GM12878 (cell line): Measurements from ENCODE around the gene SPRING1.

ENCODE experiments used
- BMI1 ChIP-seq: fragments of 450-650 bp; IDR thresholded peaks from 2 replicates; pipeline ENCODE4 v1.6.1; 2016; ENCODE audit warnings: mild to moderate bottlenecking, moderate library complexity, borderline replicate concordance
- CHD2 ChIP-seq: IDR thresholded peaks from 2 replicates; pipeline ENCODE4 v1.6.1; 2011; ENCODE audit warnings: low read depth, low read length, improper control_type of control experiment, borderline replicate concordance
- CREM ChIP-seq: IDR thresholded peaks from 2 replicates; pipeline ENCODE4 v1.6.1; 2014; ENCODE audit warnings: antibody characterized with exemption, low read depth
- CTCF ChIP-seq, 3 experiments: IDR thresholded peaks in 2 of 3; conservative IDR thresholded peaks in 1 of 3; 2 replicates each; pipeline ENCODE4 v1.5.1; 2011; ENCODE audit warnings: low read depth in 3 of 3, low read length in 3 of 3, mild to moderate bottlenecking in 3 of 3, control low read depth in 2 of 3, moderate library complexity in 2 of 3, inconsistent platforms in 1 of 3, mixed read lengths in 1 of 3; ENCODE audit not compliant: control insufficient read depth in 2 of 3, insufficient read depth in 1 of 3; ENCODE audit errors: extremely low read depth in 1 of 3
- ELK1 ChIP-seq: IDR thresholded peaks from 2 replicates; pipeline ENCODE4 v1.6.1; 2012; ENCODE audit warnings: low read depth, low read length, improper control_type of control experiment
- ESRRA ChIP-seq: IDR thresholded peaks from 2 replicates; pipeline ENCODE4 v1.6.1; 2012; ENCODE audit warnings: mild to moderate bottlenecking, low read length, improper control_type of control experiment
- FOXK2 ChIP-seq: fragments of 450-650 bp; IDR thresholded peaks from 2 replicates; pipeline ENCODE4 v1.6.1; 2017; ENCODE audit warnings: mild to moderate bottlenecking, moderate library complexity
- MAX ChIP-seq: IDR thresholded peaks from 2 replicates; pipeline ENCODE4 v1.6.1; 2012; ENCODE audit warnings: low read depth, low read length, improper control_type of control experiment
- NFYB ChIP-seq: IDR thresholded peaks from 2 replicates; pipeline ENCODE4 v1.6.1; 2011; ENCODE audit warnings: low read depth, mild to moderate bottlenecking, low read length, improper control_type of control experiment, moderate library complexity; ENCODE audit not compliant: insufficient read depth
- POLR2A ChIP-seq: IDR thresholded peaks from 2 replicates; pipeline ENCODE4 v1.6.1; 2011; ENCODE audit warnings: low read depth, mild to moderate bottlenecking, low read length
- SRF ChIP-seq, 2 experiments: IDR thresholded peaks; 2 replicates each; pipeline ENCODE4 v1.6.1; 2011; ENCODE audit warnings: low read depth in 2 of 2, low read length in 2 of 2, mild to moderate bottlenecking in 1 of 2, moderate library complexity in 1 of 2
- SUZ12 ChIP-seq: fragments of 200-600 bp; sonication (generic); IDR thresholded peaks from one replicate; pipeline ENCODE4 v1.6.1; 2018; ENCODE audit warnings: antibody characterized with exemption, mild to moderate bottlenecking; ENCODE audit not compliant: unreplicated experiment
- TAF1 ChIP-seq: IDR thresholded peaks from 2 replicates; pipeline ENCODE4 v1.6.1; 2011; ENCODE audit warnings: mild to moderate bottlenecking, low read depth, low read length, borderline replicate concordance
- YY1 ChIP-seq: IDR thresholded peaks from 2 replicates; pipeline ENCODE4 v1.6.1; 2011; ENCODE audit warnings: low read depth, mild to moderate bottlenecking, low read length

GRCh38 chr12:116766285-116766684 lies 28.4 kb upstream of the SPRING1 start:
- no peak for TF ChIP-seq SUZ12
- TF ChIP-seq CTCF (IDR thresholded peaks at IDR 0.05 in 2 of 3, conservative IDR thresholded peaks at IDR 0.05 in 1 of 3; ENCODE audit: control insufficient read depth in 2 of 3, extremely low read depth in 1 of 3, insufficient read depth in 1 of 3, low read depth in 3 of 3, low read length in 3 of 3): no peak
- TF ChIP-seq POLR2A: no peak
- no peak for TF ChIP-seq MAX
- no peak for TF ChIP-seq SRF (IDR thresholded peaks at IDR 0.05; ENCODE audit: low read depth in 2 of 2, low read length in 2 of 2)
- TF ChIP-seq CHD2: no peak
- TF ChIP-seq ESRRA: no peak
- TF ChIP-seq CREM: no peak
- TF ChIP-seq FOXK2: no peak
- TF ChIP-seq NFYB: no peak
- no peak for TF ChIP-seq TAF1
- TF ChIP-seq YY1: no peak
- no peak for TF ChIP-seq BMI1
- no peak for TF ChIP-seq ELK1
